Fibroblast of lung (primary cell): Measurements from ENCODE around the gene FAHD2A. TPM values are rescaled to one million over a fixed set of nuclear protein-coding genes. Genes with fewer than 3 reads are reported as not detected.
"Not testable (repeated sequence)": the region's sequence is repeated elsewhere in the genome, so short reads cannot be mapped to it uniquely, and the experiment has no call there.

ENCODE experiments used
- DNase-seq, 2 donors: peaks; one replicate each; pipeline versions ENCODE4 v3.0.0 to v3.0.0-alpha.2; 2010; ENCODE audit warnings: low read depth in 2 of 2
- H2AFZ ChIP-seq: 2 replicates; pipeline ENCODE4 v1.5.1; 2012; ENCODE audit warnings: low read length, control low read depth, inconsistent platforms
- H3K27ac ChIP-seq: 2 replicates; pipeline ENCODE4 v1.5.1; 2011; ENCODE audit warnings: low read length, control low read depth; ENCODE audit not compliant: insufficient read depth
- H3K27me3 ChIP-seq: 2 replicates; pipeline ENCODE4 v1.5.1; 2011; ENCODE audit warnings: mild to moderate bottlenecking, low read length; ENCODE audit not compliant: control insufficient read depth, insufficient read depth
- H3K36me3 ChIP-seq: 2 replicates; pipeline ENCODE4 v1.5.1; 2011; ENCODE audit warnings: low read length; ENCODE audit not compliant: control insufficient read depth, insufficient read depth
- H3K4me1 ChIP-seq: 2 replicates; pipeline ENCODE4 v1.5.1; 2011; ENCODE audit warnings: low read length; ENCODE audit not compliant: control insufficient read depth, insufficient read depth; ENCODE audit errors: extremely low read depth
- H3K4me2 ChIP-seq: 2 replicates; pipeline ENCODE4 v1.5.1; 2011; ENCODE audit warnings: low read length, control low read depth; ENCODE audit not compliant: insufficient read depth; ENCODE audit errors: extremely low read depth
- H3K4me3 ChIP-seq, 4 experiments: fragments of 200-600 bp in 1 of 4; sonication (generic) in 1 of 4; replicated peaks in 1 of 4; 2 replicates each; pipeline ENCODE4 v1.5.1; 2011 to 2016; ENCODE audit warnings: low read length in 4 of 4, low read depth in 3 of 4, mild to moderate bottlenecking in 3 of 4, control low read depth in 2 of 4, inconsistent platforms in 1 of 4, mixed read lengths in 1 of 4; ENCODE audit not compliant: insufficient read depth in 1 of 4; ENCODE audit errors: control extremely low read depth in 1 of 4
- H3K79me2 ChIP-seq: 2 replicates; pipeline ENCODE4 v1.5.1; 2012; ENCODE audit warnings: mild to moderate bottlenecking, low read length, inconsistent platforms; ENCODE audit not compliant: control insufficient read depth, insufficient read depth
- H3K9ac ChIP-seq: 2 replicates; pipeline ENCODE4 v1.5.1; 2011; ENCODE audit warnings: mild to moderate bottlenecking, low read length, control low read depth; ENCODE audit not compliant: insufficient read depth
- H3K9me3 ChIP-seq: 2 replicates; pipeline ENCODE4 v1.5.1; 2012; ENCODE audit warnings: low read depth, low read length; ENCODE audit not compliant: control insufficient read depth, insufficient read depth
- H4K20me1 ChIP-seq: 2 replicates; pipeline ENCODE4 v1.5.1; 2011; ENCODE audit warnings: low read length; ENCODE audit not compliant: control insufficient read depth, insufficient read depth; ENCODE audit errors: extremely low read depth
- EZH2 ChIP-seq: IDR thresholded peaks from 2 replicates; pipeline ENCODE4 v1.5.1; 2012; ENCODE audit warnings: low read length, control low read depth, mild to moderate bottlenecking; ENCODE audit errors: missing control alignments
- polyA plus RNA-seq, 2 donors: library from polyadenylated mRNA; depleted of rRNA in 1 of 2; stranded (reverse) in 1 of 2; unstranded in 1 of 2; fragments of >200 nt; gene quantifications; 2 replicates each; pipeline ENCODE4 v1.2.1, GENCODE V29; 2011 to 2012; ENCODE audit warnings: missing spikeins in 1 of 2
- total RNA-seq: library from RNA; depleted of rRNA; stranded (reverse); fragments of >200 nt; gene quantifications from 2 replicates; pipeline ENCODE4 v1.2.1, GENCODE V29; 2014
- TF ChIP-seq, protein P1 (sequence below), 2 donors: IDR thresholded peaks in 1 of 2; conservative IDR thresholded peaks in 1 of 2; 1 replicate in 1 of 2; 2 replicates in 1 of 2; pipeline ENCODE4 v1.5.1; 2011 to 2012; ENCODE audit warnings: low read length in 2 of 2, control low read depth in 1 of 2, inconsistent platforms in 1 of 2, low read depth in 1 of 2, mild to moderate bottlenecking in 1 of 2

The FAHD2A gene
- total and polyA plus RNA-seq, 2 donors (not counting 1 experiment from before 2014, with no cell fraction given) = 22.1 to 32.5 TPM

DNA sequence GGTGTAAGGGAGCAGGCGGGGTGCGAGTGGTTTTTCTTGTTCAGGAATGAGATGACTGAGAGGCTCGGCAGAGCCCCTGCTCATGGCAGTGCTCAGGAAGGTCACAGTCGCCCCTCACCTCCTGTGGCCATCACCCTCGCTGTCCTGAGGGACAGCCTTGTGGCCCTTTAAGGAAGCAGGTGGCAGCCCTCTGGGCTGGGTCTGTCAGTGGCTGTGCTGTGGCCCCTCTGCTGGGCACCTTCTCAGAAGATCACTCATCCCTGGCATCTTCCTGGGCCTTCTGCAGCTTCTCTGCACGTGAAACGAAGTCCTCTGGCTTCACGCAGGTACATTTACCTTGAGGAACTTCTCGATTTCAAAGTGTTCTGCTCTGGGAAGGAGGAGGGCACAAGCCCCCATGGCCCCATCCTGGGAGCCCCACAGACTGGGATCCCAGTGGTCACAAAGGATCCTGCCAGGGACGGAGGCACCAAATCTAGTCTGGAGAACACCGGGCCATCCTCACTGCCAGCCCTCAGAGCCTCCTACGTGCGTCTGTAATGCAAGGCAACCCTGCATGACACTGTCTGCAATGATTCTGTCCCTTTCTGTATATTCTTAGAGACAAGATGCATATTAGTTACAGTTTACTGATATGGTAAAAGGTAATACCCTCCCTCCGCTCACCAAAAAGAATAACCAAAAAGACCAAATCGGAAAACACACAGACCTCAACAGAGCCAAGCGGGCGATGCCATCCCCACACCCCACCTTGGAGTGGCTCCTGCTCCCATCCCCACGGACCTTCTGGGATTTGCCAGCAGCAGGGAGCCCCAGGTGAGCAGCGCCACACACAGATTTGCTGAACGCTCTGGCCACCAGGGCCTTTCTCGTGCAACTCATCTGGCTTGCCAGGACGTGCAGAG, 25.9 kb upstream of the FAHD2A start:
- Histone ChIP-seq H4K20me1 (no peaks in the 10 kb centered on the region), H3K4me3 (no peak overlapping the region), H3K36me3 (no peaks in the 10 kb centered on the region), H3K79me2 (no peaks in the 10 kb centered on the region), H3K9me3 (no peaks in the 10 kb centered on the region), H3K4me2 (no peak overlapping the region), H3K4me1 (no peaks in the 10 kb centered on the region), H3K27me3 (no peaks in the 10 kb centered on the region), H3K27ac (no peak overlapping the region), H3K9ac (no peak overlapping the region), H2AFZ (no peak overlapping the region)
- no peak for DNase-seq
- TF ChIP-seq, protein P1, sequence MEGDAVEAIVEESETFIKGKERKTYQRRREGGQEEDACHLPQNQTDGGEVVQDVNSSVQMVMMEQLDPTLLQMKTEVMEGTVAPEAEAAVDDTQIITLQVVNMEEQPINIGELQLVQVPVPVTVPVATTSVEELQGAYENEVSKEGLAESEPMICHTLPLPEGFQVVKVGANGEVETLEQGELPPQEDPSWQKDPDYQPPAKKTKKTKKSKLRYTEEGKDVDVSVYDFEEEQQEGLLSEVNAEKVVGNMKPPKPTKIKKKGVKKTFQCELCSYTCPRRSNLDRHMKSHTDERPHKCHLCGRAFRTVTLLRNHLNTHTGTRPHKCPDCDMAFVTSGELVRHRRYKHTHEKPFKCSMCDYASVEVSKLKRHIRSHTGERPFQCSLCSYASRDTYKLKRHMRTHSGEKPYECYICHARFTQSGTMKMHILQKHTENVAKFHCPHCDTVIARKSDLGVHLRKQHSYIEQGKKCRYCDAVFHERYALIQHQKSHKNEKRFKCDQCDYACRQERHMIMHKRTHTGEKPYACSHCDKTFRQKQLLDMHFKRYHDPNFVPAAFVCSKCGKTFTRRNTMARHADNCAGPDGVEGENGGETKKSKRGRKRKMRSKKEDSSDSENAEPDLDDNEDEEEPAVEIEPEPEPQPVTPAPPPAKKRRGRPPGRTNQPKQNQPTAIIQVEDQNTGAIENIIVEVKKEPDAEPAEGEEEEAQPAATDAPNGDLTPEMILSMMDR (conservative IDR thresholded peaks at IDR 0.05 in 1 of 2, IDR thresholded peaks at IDR 0.05 in 1 of 2; ENCODE audit: low read depth in 1 of 2, low read length in 2 of 2) = no peak
- no peak for TF ChIP-seq EZH2

DNA sequence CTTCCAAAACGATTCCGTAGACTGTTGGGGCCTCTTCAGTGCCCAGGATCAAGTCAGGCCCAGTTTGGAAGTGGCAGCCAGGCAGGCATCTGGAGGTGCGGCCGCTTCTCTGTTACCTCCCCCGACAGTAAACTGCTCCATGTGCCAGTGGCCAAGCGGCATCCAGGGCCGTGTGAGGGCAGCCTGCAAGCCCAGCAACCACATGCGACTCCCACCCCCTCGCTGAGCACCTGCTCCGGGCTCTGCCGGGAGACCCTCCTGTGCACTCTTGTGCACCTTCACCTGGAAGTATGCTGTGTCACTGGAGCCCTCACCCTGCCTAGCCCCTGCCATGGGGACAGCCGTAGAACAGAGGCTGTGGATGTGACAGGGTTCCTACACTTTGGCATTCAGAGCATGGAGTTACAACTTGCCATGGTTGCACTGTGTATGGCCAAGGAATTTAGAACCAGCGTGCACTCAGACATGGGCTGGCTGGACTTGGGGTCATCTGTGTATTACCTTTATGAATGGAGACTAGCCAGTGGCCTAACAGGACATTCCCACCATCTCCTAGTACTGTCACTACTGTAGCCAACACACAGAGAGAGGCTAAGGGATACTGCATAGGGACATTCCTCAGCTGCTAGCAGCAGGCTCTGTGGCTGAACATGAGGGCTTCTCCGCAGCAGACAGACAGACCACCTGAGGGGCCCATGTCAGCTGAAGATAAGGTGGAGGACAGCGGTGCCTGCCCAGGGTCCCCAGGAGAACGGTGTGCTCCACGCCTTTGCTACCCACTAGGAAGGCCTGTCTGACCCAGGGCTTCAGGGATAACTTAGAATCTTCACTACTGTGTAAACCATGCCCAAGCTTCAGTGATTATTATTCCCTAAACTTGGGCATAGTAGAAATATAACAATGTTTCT, 25.0 kb upstream of the FAHD2A start:
- Histone ChIP-seq H3K27ac (no peak overlapping the region), H3K36me3 (no peaks in the 10 kb centered on the region), H4K20me1 (no peaks in the 10 kb centered on the region), H3K4me2 (no peak overlapping the region), H3K9ac (no peak overlapping the region), H3K79me2 (no peaks in the 10 kb centered on the region), H2AFZ (no peak overlapping the region), H3K27me3 (no peaks in the 10 kb centered on the region), H3K4me3 (no peak overlapping the region), H3K9me3 (no peaks in the 10 kb centered on the region), H3K4me1 (no peaks in the 10 kb centered on the region)
- no peak for DNase-seq
- TF ChIP-seq, protein P1 (conservative IDR thresholded peaks at IDR 0.05 in 1 of 2, IDR thresholded peaks at IDR 0.05 in 1 of 2; ENCODE audit: low read depth in 1 of 2, low read length in 2 of 2) = no peak
- TF ChIP-seq EZH2 = no peak

DNA sequence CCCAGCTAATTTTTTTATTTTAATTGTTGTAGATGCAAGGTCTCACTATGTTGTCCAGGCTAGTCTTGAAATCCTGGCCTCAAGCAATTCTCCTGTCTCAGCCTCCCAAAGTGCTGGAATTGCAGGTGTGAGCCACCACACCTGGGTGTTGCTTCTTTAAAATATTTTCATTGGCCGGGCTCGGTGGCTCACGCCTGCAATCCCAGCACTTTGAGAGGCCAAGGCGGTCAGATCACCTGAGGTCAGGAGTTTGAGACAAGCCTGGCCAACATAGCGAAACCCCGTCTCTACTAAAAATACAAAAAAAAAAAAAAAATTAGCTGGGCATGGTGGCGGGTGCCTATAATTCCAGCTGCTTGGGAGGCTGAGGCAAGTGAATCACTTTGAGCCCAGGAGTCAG, 24.2 kb upstream of the FAHD2A start:
- H3K4me2 ChIP-seq, H2AFZ ChIP-seq, H3K9me3 ChIP-seq, H3K27ac ChIP-seq, H3K4me3 ChIP-seq, H3K36me3 ChIP-seq, H3K4me1 ChIP-seq, H3K27me3 ChIP-seq, DNase-seq, H3K9ac ChIP-seq, H3K79me2 ChIP-seq, H4K20me1 ChIP-seq: not testable (repeated sequence)
